ENCODE measurements around the gene ADCY9.
"Not testable (repeated sequence)": the region's sequence is repeated elsewhere in the genome, so short reads cannot be mapped to it uniquely, and the experiment has no call there.

Gene ADCY9

GRCh38 chr16:4116325-4117249 lies at the start of gene ADCY9:
TSS of gene ADCY9 (minus strand) at chr16:4116442. CDS start at chr16:4115442, 1,000 bp downstream.
- H3K4me3 ChIP-seq (ENCODE audit: low read depth, low read length), result peak within 1 kb of the TSS; percentile 57
- peak; percentile 83 for DNase-seq (ENCODE audit: low read depth)
- TF ChIP-seq MAX (IDR thresholded peaks at IDR 0.05; ENCODE audit: low read depth, low read length), result no peak
- TF ChIP-seq CTCF (IDR thresholded peaks at IDR 0.05; ENCODE audit: low read depth, low read length), result no peak
- TF ChIP-seq POLR2A (IDR thresholded peaks at IDR 0.05; ENCODE audit: extremely low read depth, insufficient read length), result peak; percentile 59
- TF ChIP-seq MYC (IDR thresholded peaks at IDR 0.05; ENCODE audit: low read depth, low read length), result no peak

GRCh38 chr16:4160658-4161430 lies 44.6 kb upstream of the ADCY9 start:
- DNase-seq (ENCODE audit: low read depth), result peak; percentile 49
- TF ChIP-seq CTCF (IDR thresholded peaks at IDR 0.05; ENCODE audit: low read depth, low read length), result no peak
- no peak for TF ChIP-seq MAX (IDR thresholded peaks at IDR 0.05; ENCODE audit: low read depth, low read length)
- no peak for TF ChIP-seq MYC (IDR thresholded peaks at IDR 0.05; ENCODE audit: low read depth, low read length)
- no peak for TF ChIP-seq POLR2A (IDR thresholded peaks at IDR 0.05; ENCODE audit: extremely low read depth, insufficient read length)
- H3K4me3 ChIP-seq (ENCODE audit: low read depth, low read length), result no peak overlapping the region

- H3K4me3 ChIP-seq (ENCODE audit: low read depth, low read length), result no peak overlapping the region
- TF ChIP-seq POLR2A (IDR thresholded peaks at IDR 0.05; ENCODE audit: extremely low read depth, insufficient read length) (no peak), MAX (IDR thresholded peaks at IDR 0.05; ENCODE audit: low read depth, low read length) (no peak), MYC (IDR thresholded peaks at IDR 0.05; ENCODE audit: low read depth, low read length) (no peak), CTCF (IDR thresholded peaks at IDR 0.05; ENCODE audit: low read depth, low read length) (no peak)
- no peak for DNase-seq (ENCODE audit: low read depth)
These were observed 43.5 kb upstream of the ADCY9 start for GRCh38 chr16:4159726-4160125.

GRCh38 chr16:4158143-4159093 lies 42.2 kb upstream of the ADCY9 start:
- H3K4me3 ChIP-seq (ENCODE audit: low read depth, low read length), result no peak overlapping the region
- no peak for DNase-seq (ENCODE audit: low read depth)
- no peak for TF ChIP-seq MAX (IDR thresholded peaks at IDR 0.05; ENCODE audit: low read depth, low read length)

- no peak for TF ChIP-seq MYC (IDR thresholded peaks at IDR 0.05; ENCODE audit: low read depth, low read length)
- no peak for TF ChIP-seq CTCF (IDR thresholded peaks at IDR 0.05; ENCODE audit: low read depth, low read length)
- TF ChIP-seq MAX (IDR thresholded peaks at IDR 0.05; ENCODE audit: low read depth, low read length), result no peak
- no peak for TF ChIP-seq POLR2A (IDR thresholded peaks at IDR 0.05; ENCODE audit: extremely low read depth, insufficient read length)
- no peak overlapping the region for H3K4me3 ChIP-seq (ENCODE audit: low read depth, low read length)
- no peak for DNase-seq (ENCODE audit: low read depth)
These were observed 41.2 kb upstream of the ADCY9 start for GRCh38 chr16:4157376-4157825.

- not testable (repeated sequence) for DNase-seq (ENCODE audit: low read depth); H3K4me3 ChIP-seq (ENCODE audit: low read depth, low read length)
These were observed 40.3 kb upstream of the ADCY9 start for GRCh38 chr16:4156503-4156902.

- DNase-seq (ENCODE audit: low read depth); H3K4me3 ChIP-seq (ENCODE audit: low read depth, low read length): not testable (repeated sequence)
These were observed 37.1 kb upstream of the ADCY9 start for GRCh38 chr16:4153364-4153763.
